HG02870 (cell line): ENCODE results near the gene GINS1.

Source experiments
- ATAC-seq: cut with Tn5 transposase; IDR thresholded peaks from one replicate; pipeline ENCODE4 v1.9.1; 2021; ENCODE audit warnings: mild to moderate bottlenecking, moderate library complexity; ENCODE audit not compliant: unreplicated experiment

The GINS1 gene

GRCh38 chr20:25407311-25408169 lies at the start of gene GINS1:
GINS1 (plus strand) TSS chr20:25407673; CDS start chr20:25407821, 148 bp downstream.
- peak; percentile 89 for ATAC-seq

- no peak for ATAC-seq
Observed at GRCh38 chr20:25360631-25361286, 46.7 kb upstream of the GINS1 start.

- ATAC-seq: no peak
Observed at GRCh38 chr20:25361287-25361683, 46.2 kb upstream of the GINS1 start.

DNA sequence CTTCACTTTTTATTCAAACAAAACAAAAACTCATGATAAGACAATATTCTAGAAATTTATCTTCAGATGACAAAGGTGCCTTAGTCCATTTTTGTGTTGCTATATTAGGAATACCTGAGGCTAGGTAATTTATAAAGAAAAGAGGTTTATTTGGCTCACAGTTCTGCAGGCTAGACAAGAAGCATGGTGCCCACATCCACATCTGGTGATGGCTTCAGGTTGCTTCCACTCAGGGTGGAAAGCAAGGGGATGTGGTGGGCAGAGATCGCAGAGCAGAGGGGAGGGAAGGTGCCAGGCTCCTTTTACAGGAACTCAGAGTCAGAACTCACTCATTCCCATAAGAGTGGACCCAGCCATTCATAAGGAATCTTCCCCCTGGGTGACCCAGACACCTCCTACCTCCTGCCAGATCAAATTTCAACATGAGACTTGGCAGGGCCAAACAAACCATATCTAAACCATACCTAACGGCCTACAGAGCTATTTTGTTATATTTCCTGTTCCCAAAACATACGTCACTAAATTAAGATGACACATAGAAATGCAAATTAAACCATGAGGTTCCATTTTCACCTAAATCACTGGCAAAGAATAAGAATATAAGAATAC lies 43.2 kb upstream of the GINS1 start:
- ATAC-seq: no peak

DNA sequence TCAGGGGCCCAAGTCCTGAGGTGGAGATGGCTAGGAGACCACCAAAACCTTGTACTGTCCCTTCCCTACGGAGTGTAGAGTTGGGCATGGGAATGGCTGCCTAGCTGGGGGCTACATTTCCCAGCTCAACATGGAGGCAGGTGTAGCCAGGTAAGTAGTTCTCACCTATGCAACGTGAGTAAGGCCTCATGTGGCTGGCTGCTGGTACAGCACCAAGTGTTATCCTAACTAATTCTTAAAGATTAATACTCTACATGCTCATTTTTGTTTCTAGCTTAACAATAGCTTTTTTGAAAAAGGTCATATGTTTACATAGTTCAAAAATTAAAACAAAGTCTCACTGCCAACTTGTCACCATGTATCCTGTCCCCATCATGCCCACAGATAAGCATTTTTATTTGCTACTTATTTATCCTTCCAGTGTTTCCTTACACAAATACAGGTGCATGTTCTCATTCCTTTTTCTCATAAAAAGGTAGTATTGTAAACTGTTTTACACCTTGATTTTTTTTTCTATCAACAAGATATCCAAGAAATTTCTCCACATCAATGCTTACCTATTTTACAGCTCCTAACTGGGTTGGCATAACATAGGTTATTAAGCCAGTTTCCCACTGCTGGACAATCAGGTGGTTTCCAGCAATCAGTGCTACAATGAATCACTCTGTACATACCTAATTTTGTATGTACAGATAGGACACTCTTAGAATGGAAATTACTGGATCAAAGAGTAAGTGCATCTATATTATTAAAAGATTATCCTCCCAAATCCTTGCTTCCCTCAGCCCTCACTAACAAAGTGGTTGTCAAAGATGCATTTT lies 42.4 kb upstream of the GINS1 start:
- ATAC-seq: no peak

GRCh38 chr20:25368526-25368925 lies 38.9 kb upstream of the GINS1 start:
- ATAC-seq: no peak

GRCh38 chr20:25368976-25369375 lies 38.5 kb upstream of the GINS1 start:
- ATAC-seq: no peak

DNA sequence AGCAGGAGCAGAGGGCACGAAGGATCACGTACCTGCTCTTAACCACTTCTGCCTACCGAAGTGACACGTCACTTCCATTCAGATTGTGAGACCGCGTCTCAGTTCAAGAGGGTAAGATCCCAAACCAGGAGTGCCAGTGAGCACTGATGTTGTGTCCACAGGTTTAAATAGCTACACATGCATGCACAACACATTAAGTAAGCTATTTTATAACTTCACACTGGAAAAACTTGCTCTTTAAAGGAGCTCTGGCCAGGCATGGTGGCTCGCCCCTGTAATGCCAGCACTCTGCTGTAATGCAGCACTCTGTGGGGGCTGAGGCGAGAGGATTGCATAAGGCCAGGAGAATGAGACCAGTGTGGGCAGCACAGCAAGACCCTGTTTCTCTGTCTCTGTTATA lies 37.9 kb upstream of the GINS1 start:
- no peak for ATAC-seq

DNA sequence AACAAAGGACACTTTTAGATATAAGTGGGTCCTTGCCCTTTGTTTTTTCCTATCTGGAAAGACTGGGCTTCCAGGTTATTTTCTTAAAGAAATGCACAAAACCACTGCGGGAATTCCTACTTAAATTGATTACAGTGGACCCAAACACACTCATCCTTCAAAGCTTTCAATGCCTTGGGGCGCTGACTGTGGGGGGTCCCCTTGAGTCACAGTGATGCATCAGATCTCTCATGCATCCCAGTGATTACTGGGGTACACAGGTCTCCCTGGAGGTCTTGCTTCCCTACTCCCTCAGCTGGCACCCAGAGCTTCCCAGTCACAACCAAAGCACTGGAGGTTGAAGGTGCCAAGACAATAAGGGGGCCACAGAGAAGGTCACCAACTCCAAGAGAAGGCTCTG lies 37.5 kb upstream of the GINS1 start:
- no peak for ATAC-seq

GRCh38 chr20:25372584-25373336 lies 34.7 kb upstream of the GINS1 start:
- ATAC-seq: no peak

DNA sequence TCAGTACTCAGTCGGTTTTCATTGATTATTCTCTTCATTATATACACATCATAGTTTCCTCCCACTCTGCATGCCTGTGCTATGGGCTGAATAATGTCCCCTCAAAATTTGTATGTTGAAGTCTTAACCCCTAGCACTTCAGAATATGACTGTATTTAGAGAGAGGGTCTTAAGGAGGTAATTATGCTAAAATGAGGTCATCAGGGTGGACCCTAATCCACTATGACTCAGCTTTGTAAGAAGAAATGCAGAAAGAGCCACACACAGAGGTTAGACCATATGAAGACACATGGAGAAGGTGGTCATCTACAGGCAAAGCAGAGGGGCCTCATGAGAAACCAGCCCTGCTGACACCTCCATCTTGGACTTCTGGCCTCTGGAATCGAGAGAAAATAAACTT lies 32.6 kb upstream of the GINS1 start:
- ATAC-seq: no peak

DNA sequence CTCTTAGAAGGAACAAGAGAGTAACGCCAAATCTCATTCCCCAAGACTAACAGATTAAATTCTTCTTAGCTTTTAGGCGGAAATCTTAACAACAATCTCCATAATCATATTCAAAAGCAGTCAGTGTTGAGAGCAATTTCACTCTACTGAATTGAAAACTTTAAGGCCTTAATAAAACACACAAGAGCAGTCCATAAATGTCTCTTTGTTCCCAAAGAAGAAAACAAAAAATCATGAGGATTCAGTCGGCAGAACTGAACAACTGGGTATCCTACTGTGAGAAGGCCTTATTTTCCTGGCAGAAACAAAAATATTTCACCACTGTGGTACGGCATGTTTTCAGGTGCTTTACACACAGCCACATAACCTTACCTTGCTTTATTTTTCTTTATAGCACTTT lies 31.2 kb upstream of the GINS1 start:
- no peak for ATAC-seq

DNA sequence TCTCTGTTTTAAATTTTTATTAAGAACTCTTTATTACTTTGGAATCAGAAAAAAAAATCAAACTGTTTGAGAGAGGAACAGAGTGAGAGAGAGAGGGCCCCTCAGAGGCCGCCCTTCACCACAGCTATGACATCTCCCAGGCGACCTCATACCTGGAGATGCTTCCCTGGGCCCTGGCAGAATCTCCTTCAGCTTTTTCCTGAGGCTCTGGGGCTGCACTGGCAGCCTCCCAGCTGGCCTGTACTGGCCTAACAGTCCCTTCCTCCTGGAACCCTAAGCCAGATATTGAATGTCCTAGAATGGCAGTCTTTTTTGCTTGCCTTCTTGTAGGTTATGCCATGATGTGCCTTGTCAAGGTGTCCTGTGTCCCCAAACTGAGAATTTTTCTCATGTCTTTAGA lies 30.6 kb upstream of the GINS1 start:
- no peak for ATAC-seq

GRCh38 chr20:25378189-25378883 lies 29.1 kb upstream of the GINS1 start:
- no peak for ATAC-seq

DNA sequence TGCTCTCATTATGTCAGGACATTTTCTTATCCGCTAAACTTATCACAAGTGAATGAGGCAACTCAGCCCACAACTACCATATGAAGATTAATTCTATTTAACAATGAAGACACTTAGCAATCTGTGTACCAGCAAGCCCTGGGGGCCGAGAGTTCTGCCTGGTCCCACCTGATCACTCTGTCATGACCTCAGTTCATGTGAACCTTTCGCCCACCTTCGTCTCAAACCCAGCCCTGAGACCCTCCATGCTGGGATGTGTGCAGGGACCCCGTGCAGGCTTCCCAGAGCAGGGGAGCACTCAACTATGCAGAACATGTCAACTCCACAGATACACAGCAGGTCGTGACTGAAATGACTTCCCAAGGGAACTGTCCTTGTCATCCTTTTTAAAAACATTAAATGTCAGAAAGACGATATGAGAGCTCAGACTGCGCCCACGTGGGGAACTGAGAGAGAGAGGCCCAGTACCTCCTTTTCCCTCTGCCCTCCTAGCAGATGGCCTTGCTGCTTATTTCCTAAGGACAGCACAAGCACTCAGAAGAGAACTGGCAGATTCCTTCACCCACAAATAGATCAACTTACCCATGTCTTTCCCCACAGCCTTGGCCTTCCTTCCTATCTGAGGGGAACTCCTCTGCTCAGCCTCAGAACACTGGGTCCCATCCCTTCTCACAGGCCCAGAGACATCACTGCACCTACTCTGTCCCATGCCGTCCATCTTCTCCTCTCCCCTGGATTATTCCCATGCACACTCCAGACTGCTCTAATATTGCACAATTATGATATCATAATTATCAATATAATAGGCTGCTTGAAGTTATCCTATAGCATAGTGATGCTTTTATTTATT lies 28.4 kb upstream of the GINS1 start:
- ATAC-seq: no peak

- no peak for ATAC-seq
Observed at GRCh38 chr20:25380945-25381614, 26.4 kb upstream of the GINS1 start.

GRCh38 chr20:25382704-25383370 lies 24.6 kb upstream of the GINS1 start:
- ATAC-seq: no peak

GRCh38 chr20:25389401-25389857 lies 18.0 kb upstream of the GINS1 start:
- ATAC-seq: no peak
